SK-N-MC (cell line): ENCODE data around the gene CDH11.

ENCODE experiments used
- DNase-seq: peaks from one replicate; pipeline ENCODE4 v3.0.0-alpha.2; 2011; ENCODE audit warnings: low read depth, low spot score
- H3K27ac ChIP-seq: fragments of 200-600 bp; sonication (generic); 2 replicates; pipeline ENCODE4 v1.5.1; 2016; ENCODE audit warnings: mixed run types
- H3K36me3 ChIP-seq: fragments of 200-600 bp; sonication (generic); 2 replicates; pipeline ENCODE4 v1.6.1; 2017; ENCODE audit warnings: antibody characterized with exemption, low read length, mixed read lengths; ENCODE audit not compliant: insufficient read depth
- H3K4me3 ChIP-seq: fragments of 200-600 bp; sonication (generic); 2 replicates; pipeline ENCODE4 v1.5.1; 2016
- H3K9ac ChIP-seq: fragments of 200-600 bp; sonication (generic); 2 replicates; pipeline ENCODE4 v1.8.0; 2017; ENCODE audit warnings: mixed run types, mixed read lengths; ENCODE audit not compliant: insufficient read length
- H3K9me3 ChIP-seq: fragments of 200-600 bp; sonication (generic); 2 replicates; pipeline ENCODE4 v1.6.1; 2017; ENCODE audit warnings: low read depth, mild to moderate bottlenecking, antibody characterized with exemption, low read length, moderate library complexity, mixed read lengths
- EZH2 ChIP-seq: fragments of 200-600 bp; sonication (generic); IDR thresholded peaks from one replicate; pipeline ENCODE4 v1.6.1; 2017; ENCODE audit warnings: antibody characterized with exemption
- FOXP2 ChIP-seq: optimal IDR thresholded peaks from 2 replicates; pipeline ENCODE3; 2011; ENCODE audit warnings: mild to moderate bottlenecking, moderate library complexity; ENCODE audit not compliant: insufficient read depth; ENCODE audit errors: extremely low read length, control extremely low read depth
- POLR2AphosphoS5 ChIP-seq: IDR thresholded peaks from 2 replicates; pipeline ENCODE4 v1.6.1; 2012; ENCODE audit warnings: mild to moderate bottlenecking, low read depth, low read length, borderline replicate concordance

The CDH11 gene

GRCh38 chr16:65000654-65001053 lies 121.2 kb downstream of the CDH11 start:
- H3K9me3 ChIP-seq = no peaks in the 10 kb centered on the region
- no peak overlapping the region for H3K27ac ChIP-seq
- TF ChIP-seq FOXP2 = no peak
- TF ChIP-seq POLR2AphosphoS5 = no peak
- TF ChIP-seq EZH2 = no peak
- H3K36me3 ChIP-seq = peaks cover 82% of the 10 kb centered on the region
- DNase-seq = no peak
- no peak overlapping the region for H3K4me3 ChIP-seq
- H3K9ac ChIP-seq = no peak overlapping the region

GRCh38 chr16:64997751-64998150 lies 124.1 kb downstream of the CDH11 start:
- no peak overlapping the region for H3K27ac ChIP-seq

GRCh38 chr16:64997121-64997520 lies 124.7 kb downstream of the CDH11 start:
- H3K27ac ChIP-seq = no peak overlapping the region
- TF ChIP-seq POLR2AphosphoS5 (no peak), FOXP2 (no peak), EZH2 (no peak)

More at GRCh38 chr16:64997751-64998150, 124.1 kb downstream of the CDH11 start:
- no peak for DNase-seq
- H3K36me3 ChIP-seq = peaks cover 85% of the 10 kb centered on the region
- no peak overlapping the region for H3K9ac ChIP-seq
- no peak overlapping the region for H3K4me3 ChIP-seq
- no peak for TF ChIP-seq EZH2
- H3K9me3 ChIP-seq = no peaks in the 10 kb centered on the region

GRCh38 chr16:64996641-64997040 lies 125.2 kb downstream of the CDH11 start:
- Histone ChIP-seq H3K4me3 (no peak overlapping the region), H3K9me3 (no peaks in the 10 kb centered on the region), H3K27ac (no peak overlapping the region), H3K36me3 (peaks cover 86% of the 10 kb centered on the region), H3K9ac (no peak overlapping the region)
- no peak for DNase-seq
- TF ChIP-seq FOXP2 = no peak
- TF ChIP-seq POLR2AphosphoS5 = no peak
- no peak for TF ChIP-seq EZH2

More at GRCh38 chr16:64997121-64997520, 124.7 kb downstream of the CDH11 start:
- Histone ChIP-seq H3K36me3 (peaks cover 86% of the 10 kb centered on the region), H3K4me3 (no peak overlapping the region), H3K9ac (no peak overlapping the region), H3K9me3 (no peaks in the 10 kb centered on the region)
- no peak for DNase-seq

- Histone ChIP-seq H3K36me3 (peaks cover 95% of the 10 kb centered on the region), H3K9me3 (no peaks in the 10 kb centered on the region), H3K4me3 (no peak overlapping the region), H3K9ac (no peak overlapping the region), H3K27ac (peak overlapping the region; percentile 57; the same call in 1 of the 2 replicates)
- DNase-seq = no peak
- TF ChIP-seq EZH2 (no peak), POLR2AphosphoS5 (0 out of 2 replicates have a peak, but pooled peaks have one; percentile 12)
Observed at GRCh38 chr16:64993464-64993863, 128.4 kb downstream of the CDH11 start.

- no peak overlapping the region for H3K9ac ChIP-seq
- no peaks in the 10 kb centered on the region for H3K9me3 ChIP-seq
- TF ChIP-seq FOXP2 (no peak), POLR2AphosphoS5 (no peak), EZH2 (no peak)
- H3K4me3 ChIP-seq = no peak overlapping the region
- 0 out of 2 replicates have a peak overlapping the region, but pooled peaks have one; percentile 9 for H3K27ac ChIP-seq
- DNase-seq = no peak
- peaks cover 99% of the 10 kb centered on the region for H3K36me3 ChIP-seq
Observed at GRCh38 chr16:64991001-64991400, 130.9 kb downstream of the CDH11 start.

- TF ChIP-seq EZH2 (no peak), POLR2AphosphoS5 (no peak)
- no peak for DNase-seq
- no peak overlapping the region for H3K9ac ChIP-seq
- H3K9me3 ChIP-seq = no peaks in the 10 kb centered on the region
- H3K4me3 ChIP-seq = no peak overlapping the region
- H3K27ac ChIP-seq = no peak overlapping the region
- H3K36me3 ChIP-seq = peaks cover 99% of the 10 kb centered on the region
Observed at GRCh38 chr16:64990101-64990500, 131.8 kb downstream of the CDH11 start.

GRCh38 chr16:64989050-64989449 lies 132.8 kb downstream of the CDH11 start:
- TF ChIP-seq POLR2AphosphoS5 (no peak), FOXP2 (no peak), EZH2 (no peak)
- 0 out of 2 replicates have a peak overlapping the region, but pooled peaks have one; percentile 9 for H3K27ac ChIP-seq
- no peak overlapping the region for H3K9ac ChIP-seq
- no peak for DNase-seq
- no peak overlapping the region for H3K4me3 ChIP-seq
- H3K9me3 ChIP-seq = no peaks in the 10 kb centered on the region
- peaks cover 99% of the 10 kb centered on the region for H3K36me3 ChIP-seq

GRCh38 chr16:64983963-64984362 lies 137.9 kb downstream of the CDH11 start:
- no peak overlapping the region for H3K9ac ChIP-seq
- no peak overlapping the region; the same call in 1 of the 2 replicates for H3K27ac ChIP-seq
- H3K4me3 ChIP-seq = no peak overlapping the region
- no peaks in the 10 kb centered on the region for H3K9me3 ChIP-seq
- no peak for DNase-seq
- H3K36me3 ChIP-seq = peaks cover 98% of the 10 kb centered on the region
- TF ChIP-seq POLR2AphosphoS5 = no peak; the same call in 1 of the 2 replicates

GRCh38 chr16:64983231-64983630 lies 138.6 kb downstream of the CDH11 start:
- Histone ChIP-seq H3K4me3 (no peak overlapping the region), H3K9ac (no peak overlapping the region), H3K36me3 (peaks cover 97% of the 10 kb centered on the region), H3K27ac (no peak overlapping the region), H3K9me3 (no peaks in the 10 kb centered on the region)
- no peak for DNase-seq
- TF ChIP-seq EZH2 (no peak), FOXP2 (no peak), POLR2AphosphoS5 (no peak)
